OCI-LY7 (cell line): ENCODE measurements around the gene SUPT3H.

ENCODE experiments used
- EZH2phosphoT487 ChIP-seq: fragments of 200-600 bp; sonication (generic); IDR thresholded peaks from 2 replicates; pipeline ENCODE4 v1.6.1; 2018; ENCODE audit warnings: low read depth, borderline replicate concordance, mild to moderate bottlenecking, mixed run types, antibody characterized with exemption, low read length, moderate library complexity, mixed read lengths
- TF ChIP-seq, protein P1 (sequence below): fragments of 200-600 bp; sonication (generic); conservative IDR thresholded peaks from 2 replicates; pipeline ENCODE4 v1.5.1; 2014; ENCODE audit warnings: mild to moderate bottlenecking, antibody characterized with exemption, low read length, moderate library complexity, mixed read lengths

DNA sequence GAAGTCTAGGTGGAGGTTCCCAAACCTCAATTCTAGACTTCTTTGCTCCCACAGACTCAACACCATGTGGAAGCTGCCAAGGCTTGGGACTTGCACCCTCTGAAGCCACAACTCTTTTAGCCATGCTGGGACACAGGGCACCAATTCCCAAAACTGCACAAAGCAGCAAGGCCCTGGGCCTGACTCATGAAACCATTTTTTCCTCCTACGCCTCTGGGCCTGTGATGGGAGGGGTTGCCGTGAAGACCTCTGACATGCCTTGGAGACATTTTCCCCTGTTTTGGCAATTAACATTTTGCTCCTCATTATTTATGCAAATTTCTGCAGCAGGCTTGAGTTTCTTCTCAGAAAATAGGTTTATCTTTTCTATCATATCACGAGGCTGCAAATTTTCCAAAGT lies 405.0 kb downstream of the SUPT3H start:
- TF ChIP-seq, protein P1, sequence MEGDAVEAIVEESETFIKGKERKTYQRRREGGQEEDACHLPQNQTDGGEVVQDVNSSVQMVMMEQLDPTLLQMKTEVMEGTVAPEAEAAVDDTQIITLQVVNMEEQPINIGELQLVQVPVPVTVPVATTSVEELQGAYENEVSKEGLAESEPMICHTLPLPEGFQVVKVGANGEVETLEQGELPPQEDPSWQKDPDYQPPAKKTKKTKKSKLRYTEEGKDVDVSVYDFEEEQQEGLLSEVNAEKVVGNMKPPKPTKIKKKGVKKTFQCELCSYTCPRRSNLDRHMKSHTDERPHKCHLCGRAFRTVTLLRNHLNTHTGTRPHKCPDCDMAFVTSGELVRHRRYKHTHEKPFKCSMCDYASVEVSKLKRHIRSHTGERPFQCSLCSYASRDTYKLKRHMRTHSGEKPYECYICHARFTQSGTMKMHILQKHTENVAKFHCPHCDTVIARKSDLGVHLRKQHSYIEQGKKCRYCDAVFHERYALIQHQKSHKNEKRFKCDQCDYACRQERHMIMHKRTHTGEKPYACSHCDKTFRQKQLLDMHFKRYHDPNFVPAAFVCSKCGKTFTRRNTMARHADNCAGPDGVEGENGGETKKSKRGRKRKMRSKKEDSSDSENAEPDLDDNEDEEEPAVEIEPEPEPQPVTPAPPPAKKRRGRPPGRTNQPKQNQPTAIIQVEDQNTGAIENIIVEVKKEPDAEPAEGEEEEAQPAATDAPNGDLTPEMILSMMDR, result no peak
- no peak for TF ChIP-seq EZH2phosphoT487
